K562 (cell line): ENCODE measurements around the gene OARD1. TPM values are rescaled to one million over a fixed set of nuclear protein-coding genes. Genes with fewer than 3 reads are reported as not detected.

Experiments used
- ATAC-seq: fragments of 200-7000 bp; cut with Tn5 transposase; 3 replicates; pipeline ENCODE4 v1.9.1; 2020; ENCODE audit warnings: moderate library complexity
- BruUV-seq: library from RNA; stranded (reverse); fragments of 400-500 nt; replicated peaks from 2 replicates; lab custom pipeline; 2021; lab: Mats Ljungman, UMichigan
- CTCF ChIA-PET: fragments of 300-600 bp; formaldehyde crosslinking; extraction: SDS; loops from one replicate; lab custom pipeline; 2021; ENCODE audit warnings: low intra/inter-chr PET ratio; lab: Yijun Ruan, JAX
- POLR2A ChIA-PET: fragments of 300-600, 350-650 bp; sonication (Branson Sonifier 250); formaldehyde crosslinking; extraction: SDS; loops from one replicate; lab custom pipeline; 2021; ENCODE audit warnings: antibody characterized with exemption, inconsistent platforms; lab: Yijun Ruan, JAX
- DNase-seq, 4 experiments: peaks; one replicate each; pipeline versions ENCODE4 v3.0.0 to v3.0.0-alpha.2; 2011 to 2018; ENCODE audit warnings: low spot score in 3 of 4, mixed read lengths in 3 of 4; ENCODE audit errors: extremely low read depth in 1 of 4
- FAIRE-seq: peaks from 2 replicates; lab custom pipeline; 2011; peaks lifted over from hg19 to GRCh38; lab: Jason Lieb, UNC
- H2AFZ ChIP-seq: 2 replicates; pipeline ENCODE4 v1.6.0; 2011; ENCODE audit warnings: low read depth, low read length, control low read depth, inconsistent platforms
- H3K27ac ChIP-seq: fragments of 200-600 bp; 3 replicates; pipeline ENCODE4 v1.8.0; 2011; ENCODE audit warnings: low read depth, mild to moderate bottlenecking, control low read depth, inconsistent platforms, low read length, moderate library complexity, mixed read lengths; ENCODE audit errors: extremely low read depth
- H3K27me3 ChIP-seq, 2 experiments: fragments of 300-600 bp in 1 of 2; 2 replicates in 1 of 2; 3 replicates in 1 of 2; pipeline versions ENCODE4 v1.6.0 to v1.8.0; 2011; ENCODE audit warnings: inconsistent platforms in 2 of 2, low read length in 2 of 2, mild to moderate bottlenecking in 1 of 2, mixed read lengths in 1 of 2, moderate library complexity in 1 of 2; ENCODE audit not compliant: control insufficient read depth in 2 of 2, insufficient read depth in 2 of 2
- H3K36me3 ChIP-seq: fragments of 300-600 bp; 3 replicates; pipeline ENCODE4 v1.8.0; 2011; ENCODE audit warnings: mild to moderate bottlenecking, low read length, inconsistent platforms; ENCODE audit not compliant: control insufficient read depth, insufficient read depth
- H3K4me1 ChIP-seq, 2 experiments: fragments of 200-600 bp in 1 of 2; replicated peaks in 1 of 2; 2 replicates in 1 of 2; 3 replicates in 1 of 2; pipeline versions ENCODE4 v1.5.1 to v1.8.0; 2011; ENCODE audit warnings: inconsistent platforms in 2 of 2, low read length in 2 of 2, mild to moderate bottlenecking in 1 of 2, mixed read lengths in 1 of 2, moderate library complexity in 1 of 2; ENCODE audit not compliant: control insufficient read depth in 2 of 2, insufficient read depth in 2 of 2
- H3K4me2 ChIP-seq: 2 replicates; pipeline ENCODE4 v1.6.1; 2011; ENCODE audit warnings: low read length, control low read depth, inconsistent platforms, mixed read lengths; ENCODE audit not compliant: insufficient read depth
- H3K4me3 ChIP-seq: fragments of 200-600 bp; sonication (generic), shearing (Covaris generic); 2 replicates; pipeline ENCODE4 v1.5.1; 2016; ENCODE audit warnings: control low read depth, inconsistent platforms
- H3K79me2 ChIP-seq: fragments of 200-600 bp; 3 replicates; pipeline ENCODE4 v1.8.0; 2011; ENCODE audit warnings: low read length, inconsistent platforms; ENCODE audit not compliant: control insufficient read depth, insufficient read depth
- H3K9ac ChIP-seq, 2 experiments: 2 replicates each; pipeline versions ENCODE4 v1.6.0 to v1.6.1; 2011; ENCODE audit warnings: low read depth in 2 of 2, low read length in 2 of 2, control low read depth in 1 of 2, inconsistent platforms in 1 of 2, mild to moderate bottlenecking in 1 of 2, mixed read lengths in 1 of 2; ENCODE audit not compliant: insufficient read depth in 1 of 2
- H3K9me1 ChIP-seq: one replicate; pipeline ENCODE4 v1.6.0; 2011; ENCODE audit warnings: inconsistent platforms, mild to moderate bottlenecking, low read length, moderate library complexity; ENCODE audit not compliant: control insufficient read depth, insufficient read depth
- H3K9me3 ChIP-seq: replicated peaks from 2 replicates; pipeline ENCODE4 v1.5.1; 2011; ENCODE audit warnings: low read depth, low read length, inconsistent platforms; ENCODE audit not compliant: control insufficient read depth, insufficient read depth
- H4K20me1 ChIP-seq: replicated peaks from 2 replicates; pipeline ENCODE4 v1.6.1; 2011; ENCODE audit warnings: low read length, inconsistent platforms, mixed read lengths; ENCODE audit not compliant: control insufficient read depth, insufficient read depth
- CHAMP1 ChIP-seq: fragments of 450-650 bp; IDR thresholded peaks from 2 replicates; pipeline ENCODE4 v1.6.1; 2016; ENCODE audit warnings: mild to moderate bottlenecking
- ETV5 ChIP-seq: sonication (generic); formaldehyde crosslinking; IDR thresholded peaks from 2 replicates; pipeline ENCODE4 v1.4.0; 2020; ENCODE audit warnings: low read depth, mild to moderate bottlenecking, missing genetic modification reagents
- HCFC1 ChIP-seq: IDR thresholded peaks from 2 replicates; pipeline ENCODE4 v1.6.1; 2012; ENCODE audit warnings: low read depth, low read length, improper control_type of control experiment
- NR2C1 ChIP-seq, 2 experiments: fragments of 450-650 bp; IDR thresholded peaks; 2 replicates each; pipeline ENCODE4 v1.6.1; 2017; ENCODE audit warnings: mild to moderate bottlenecking in 2 of 2, antibody characterized with exemption in 1 of 2, inconsistent platforms in 1 of 2, missing compliant biosample characterization in 1 of 2, missing genetic modification characterization in 1 of 2
- SIX5 ChIP-seq, 2 experiments: IDR thresholded peaks; 2 replicates each; pipeline ENCODE4 v1.6.1; 2011; ENCODE audit warnings: low read length in 2 of 2, borderline replicate concordance in 1 of 2, low read depth in 1 of 2, mild to moderate bottlenecking in 1 of 2, moderate library complexity in 1 of 2; ENCODE audit not compliant: insufficient read depth in 1 of 2
- ZFP30 ChIP-seq: fragments of 250-450 bp; sonication (Bioruptor Pico); IDR thresholded peaks from 2 replicates; pipeline ENCODE4 v1.8.0; 2022; ENCODE audit warnings: moderate library complexity, mild to moderate bottlenecking, inconsistent platforms, borderline replicate concordance
- ZNF143 ChIP-seq: sonication (generic); formaldehyde crosslinking; IDR thresholded peaks from 2 replicates; pipeline ENCODE4 v1.9.0; 2022; ENCODE audit warnings: mild to moderate bottlenecking, missing genetic modification reagents
- ZNF146 ChIP-seq: IDR thresholded peaks from one replicate; pipeline ENCODE4 v1.6.1; 2018; ENCODE audit warnings: missing compliant biosample characterization; ENCODE audit not compliant: unreplicated experiment
- whole genome bisulfite sequencing: fragments of 100-300 bp; shearing (Covaris generic); methylation state at CpG from one replicate; pipeline ENCODE4 v1.1.6; 2016; ENCODE audit warnings: low coverage, mixed read lengths; ENCODE audit not compliant: insufficient coverage; ENCODE audit errors: missing lambda C conversion rate; 5-methylcytosine and 5-hydroxymethylcytosine counted together
- in situ Hi-C: fragments of 300-500 bp; cut with MboI; formaldehyde crosslinking; loops from 4 replicates; pipeline ENCODE4 v1.15.0; 2018; ENCODE audit warnings: inconsistent platforms, mixed read lengths
- intact Hi-C: fragments of 100-400 bp; cut with micrococcal nuclease; formaldehyde crosslinking; loops from 2 replicates; pipeline ENCODE4 v1.14.2; 2022
- polyA plus RNA-seq, 8 experiments: library from polyadenylated mRNA; depleted of rRNA in 4 of 8; stranded (reverse) in 5 of 8; unstranded in 3 of 8; fragments of >200 nt; fragmentation: Nextera tagmentation in 2 of 8; fragmentation: Illumina TruSeq in 1 of 8; extraction: Ambion mirVana in 2 of 8; extraction: Trizol in 1 of 8; gene quantifications; 2 replicates each; pipeline versions ENCODE4 v1.2.1 to v1.2.3, GENCODE V29; 2011 to 2014; ENCODE audit warnings: inconsistent platforms in 1 of 8, missing spikeins in 1 of 8
- total RNA-seq, 7 experiments: library from RNA; depleted of rRNA in 6 of 7; stranded (reverse); fragments of >200 nt in 6 of 7; fragmentation: Illumina TruSeq in 2 of 7; extraction: Trizol in 2 of 7; gene quantifications; 2 replicates each; pipeline versions ENCODE4 v1.2.1 to v1.2.3, GENCODE V29; 2011 to 2021; ENCODE audit warnings: low replicate concordance in 1 of 7

OARD1 gene
- total and polyA plus RNA-seq, 9 of the 15 experiments (the other 6 are each of a cell fraction or from before 2014, with no cell fraction given), result 43.4 to 88.3 (median 61.1) TPM

GRCh38 chr6:41023114-41023513 lies 49.0 kb downstream of the OARD1 start:
- BruUV-seq, result no TSS peak
- DNase-seq (no peak), FAIRE-seq (no peak), ATAC-seq (no peak)
- no peaks in the 10 kb centered on the region for H3K36me3 ChIP-seq
- H3K4me2 ChIP-seq, result no peak overlapping the region
- CTCF ChIA-PET, result no interaction called here
- H3K9me1 ChIP-seq, result no peaks in the 10 kb centered on the region
- H3K4me3 ChIP-seq, result no peak overlapping the region
- no peaks in the 10 kb centered on the region for H3K9me3 ChIP-seq
- TF ChIP-seq HCFC1, result peak; percentile 77
- TF ChIP-seq ZNF146 (CRISPR knock-in tag), result no peak
- TF ChIP-seq NR2C1 (IDR thresholded peaks at IDR 0.05), result no peak
- TF ChIP-seq NR2C1 (tag; IDR thresholded peaks at IDR 0.05), result no peak
- peak; percentile 20 to 38; a peak in 3 of 4 replicates for TF ChIP-seq SIX5 (IDR thresholded peaks at IDR 0.05; ENCODE audit: borderline replicate concordance in 1 of 2, insufficient read depth in 1 of 2, low read depth in 1 of 2, low read length in 2 of 2)
- no peak for TF ChIP-seq CHAMP1
- TF ChIP-seq ZFP30, result no peak
- TF ChIP-seq ZNF143 (CRISPR knock-in tag), result peak; percentile 52; the same call in 1 of the 2 replicates
- no peak for TF ChIP-seq ETV5 (CRISPR knock-in tag)
- TF ChIP-seq, all 486 proteins: peak for 3
- Histone ChIP-seq H3K79me2 (no peaks in the 10 kb centered on the region), H3K27ac (no peak overlapping the region), H3K9ac (no peak overlapping the region), H4K20me1 (no peaks in the 10 kb centered on the region), H2AFZ (no peak overlapping the region), H3K4me1 (peaks cover 0 to 7% of the 10 kb centered on the region in 2 experiments; a peak in 4 of 5 replicates), H3K27me3 (peaks cover 10 to 17% of the 10 kb centered on the region in 2 experiments; a peak in 3 of 5 replicates)
- 17% methylated on average over 3 of the region's 3 CpGs for WGBS
- POLR2A ChIA-PET, result no interaction called here
- in situ Hi-C loops (no loop called here), intact Hi-C loops (loop anchor here (10.0 kb wide), 1 partner anchor 478 kb away; no protein-coding TSS in a partner anchor)
